GM19463 (cell line): Measurements from ENCODE around the gene GPR89A.
A peak's percentile ranks its signal among the peaks of the same experiment; 100 is the strongest.
"Not testable (repeated sequence)": the region's sequence is repeated elsewhere in the genome, so short reads cannot be mapped to it uniquely, and the experiment has no call there.

ENCODE experiments used
- ATAC-seq: cut with Tn5 transposase; IDR thresholded peaks from one replicate; pipeline ENCODE4 v1.9.1; 2021; ENCODE audit warnings: mild to moderate bottlenecking, moderate library complexity; ENCODE audit not compliant: unreplicated experiment

Gene GPR89A

GRCh38 chr1:145607833-145608733, at the start of gene GPR89A:
Gene GPR89A (plus strand): TSS chr1:145607988. CDS start chr1:145608134, 146 bp downstream.
- ATAC-seq, result peak; percentile 98

GRCh38 chr1:145586820-145587219, 21.0 kb upstream of the GPR89A start:
- not testable (repeated sequence) for ATAC-seq

- not testable (repeated sequence) for ATAC-seq
Measured at GRCh38 chr1:145590806-145591205, 17.0 kb upstream of the GPR89A start.

- ATAC-seq, result not testable (repeated sequence)
Measured at GRCh38 chr1:145592347-145592746, 15.4 kb upstream of the GPR89A start.

GRCh38 chr1:145595421-145595820, 12.4 kb upstream of the GPR89A start:
- not testable (repeated sequence) for ATAC-seq

- not testable (repeated sequence) for ATAC-seq
Measured at GRCh38 chr1:145596236-145596635, 11.6 kb upstream of the GPR89A start.

GRCh38 chr1:145599426-145599825, 8.4 kb upstream of the GPR89A start:
- not testable (repeated sequence) for ATAC-seq

- ATAC-seq, result no peak
Measured at GRCh38 chr1:145601593-145601992, 6.2 kb upstream of the GPR89A start.

- ATAC-seq, result not testable (repeated sequence)
Measured at GRCh38 chr1:145606840-145607239, 948 bp upstream of the GPR89A start.

GRCh38 chr1:145607289-145607688, 499 bp upstream of the GPR89A start:
- ATAC-seq, result not testable (repeated sequence)

GRCh38 chr1:145610744-145611143, 3.0 kb downstream of the GPR89A start:
- not testable (repeated sequence) for ATAC-seq

- ATAC-seq, result not testable (repeated sequence)
Measured at GRCh38 chr1:145620073-145620472, 12.3 kb downstream of the GPR89A start.

GRCh38 chr1:145622177-145622576, 14.4 kb downstream of the GPR89A start:
- ATAC-seq, result not testable (repeated sequence)

- ATAC-seq, result not testable (repeated sequence)
Measured at GRCh38 chr1:145636237-145636636, 28.4 kb downstream of the GPR89A start.

GRCh38 chr1:145641886-145642285, 34.1 kb downstream of the GPR89A start:
- not testable (repeated sequence) for ATAC-seq

- not testable (repeated sequence) for ATAC-seq
Measured at GRCh38 chr1:145643990-145644389, 36.2 kb downstream of the GPR89A start.

- ATAC-seq, result not testable (repeated sequence)
Measured at GRCh38 chr1:145656245-145656943, 48.6 kb downstream of the GPR89A start.

GRCh38 chr1:145662502-145662901, 54.7 kb downstream of the GPR89A start:
- not testable (repeated sequence) for ATAC-seq

- not testable (repeated sequence) for ATAC-seq
Measured at GRCh38 chr1:145665015-145665414, 57.2 kb downstream of the GPR89A start.

GRCh38 chr1:145670995-145671745, 63.4 kb downstream of the GPR89A start:
- not testable (repeated sequence) for ATAC-seq

- ATAC-seq, result not testable (repeated sequence)
Measured at GRCh38 chr1:145673217-145673616, 65.4 kb downstream of the GPR89A start.
